Bronchial epithelial cell (primary cell): ENCODE results near the gene STXBP1. TPM values are rescaled to one million over a fixed set of nuclear protein-coding genes. Genes with fewer than 3 reads are reported as not detected.

Source experiments
- DNase-seq: peaks from one replicate; pipeline ENCODE4 v3.0.0-alpha.2; 2010; ENCODE audit warnings: low read depth
- FAIRE-seq: peaks from 2 replicates; lab custom pipeline; 2011; peaks lifted over from hg19 to GRCh38; lab: Jason Lieb, UNC
- H3K27me3 ChIP-seq: 2 replicates; pipeline ENCODE4 v1.5.1; 2011; ENCODE audit warnings: low read length; ENCODE audit not compliant: control insufficient read depth, insufficient read depth
- H3K36me3 ChIP-seq: 2 replicates; pipeline ENCODE4 v1.5.1; 2011; ENCODE audit warnings: low read length; ENCODE audit not compliant: control insufficient read depth, insufficient read depth
- H3K4me3 ChIP-seq: 2 replicates; pipeline ENCODE4 v1.5.1; 2011; ENCODE audit warnings: mild to moderate bottlenecking, low read depth, low read length, control low read depth
- total RNA-seq: library from RNA; depleted of rRNA; stranded (reverse); fragments of >200 nt; gene quantifications from 2 replicates; pipeline ENCODE4 v1.2.1, GENCODE V29; 2014
- TF ChIP-seq, protein P1 (sequence below): IDR thresholded peaks from 2 replicates; pipeline ENCODE4 v1.5.1; 2011; ENCODE audit warnings: mild to moderate bottlenecking, moderate library complexity, low read length, control low read depth, inconsistent platforms; ENCODE audit not compliant: insufficient read depth, severe bottlenecking

Gene STXBP1
- total RNA-seq, 1 donor from 2014 or later, result 17.1 TPM

DNA sequence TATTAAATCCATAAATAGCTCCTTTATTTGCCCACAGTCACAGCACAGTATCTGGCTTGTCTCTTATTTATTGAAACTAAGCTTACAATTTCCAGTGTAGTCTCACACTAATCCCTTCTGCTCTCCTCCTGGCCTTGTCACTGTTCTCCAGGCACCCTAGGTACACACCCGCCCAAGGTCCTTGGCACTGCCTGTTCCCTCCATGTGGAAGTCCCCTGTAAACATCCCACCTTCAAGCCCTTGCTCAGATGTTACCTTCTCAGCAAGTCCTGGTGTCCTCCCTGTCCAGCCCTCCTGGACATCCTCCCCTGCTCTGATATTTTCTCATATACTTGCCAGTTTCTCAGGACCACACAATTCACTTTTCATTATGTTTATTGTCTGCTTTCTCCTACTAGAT is 50.5 kb downstream of the STXBP1 start:
- no peaks in the 10 kb centered on the region for H3K27me3 ChIP-seq
- FAIRE-seq (no peak), DNase-seq (no peak)
- TF ChIP-seq, protein P1, sequence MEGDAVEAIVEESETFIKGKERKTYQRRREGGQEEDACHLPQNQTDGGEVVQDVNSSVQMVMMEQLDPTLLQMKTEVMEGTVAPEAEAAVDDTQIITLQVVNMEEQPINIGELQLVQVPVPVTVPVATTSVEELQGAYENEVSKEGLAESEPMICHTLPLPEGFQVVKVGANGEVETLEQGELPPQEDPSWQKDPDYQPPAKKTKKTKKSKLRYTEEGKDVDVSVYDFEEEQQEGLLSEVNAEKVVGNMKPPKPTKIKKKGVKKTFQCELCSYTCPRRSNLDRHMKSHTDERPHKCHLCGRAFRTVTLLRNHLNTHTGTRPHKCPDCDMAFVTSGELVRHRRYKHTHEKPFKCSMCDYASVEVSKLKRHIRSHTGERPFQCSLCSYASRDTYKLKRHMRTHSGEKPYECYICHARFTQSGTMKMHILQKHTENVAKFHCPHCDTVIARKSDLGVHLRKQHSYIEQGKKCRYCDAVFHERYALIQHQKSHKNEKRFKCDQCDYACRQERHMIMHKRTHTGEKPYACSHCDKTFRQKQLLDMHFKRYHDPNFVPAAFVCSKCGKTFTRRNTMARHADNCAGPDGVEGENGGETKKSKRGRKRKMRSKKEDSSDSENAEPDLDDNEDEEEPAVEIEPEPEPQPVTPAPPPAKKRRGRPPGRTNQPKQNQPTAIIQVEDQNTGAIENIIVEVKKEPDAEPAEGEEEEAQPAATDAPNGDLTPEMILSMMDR, result no peak
- peaks cover 4% of the 10 kb centered on the region for H3K36me3 ChIP-seq
- no peak overlapping the region for H3K4me3 ChIP-seq

DNA sequence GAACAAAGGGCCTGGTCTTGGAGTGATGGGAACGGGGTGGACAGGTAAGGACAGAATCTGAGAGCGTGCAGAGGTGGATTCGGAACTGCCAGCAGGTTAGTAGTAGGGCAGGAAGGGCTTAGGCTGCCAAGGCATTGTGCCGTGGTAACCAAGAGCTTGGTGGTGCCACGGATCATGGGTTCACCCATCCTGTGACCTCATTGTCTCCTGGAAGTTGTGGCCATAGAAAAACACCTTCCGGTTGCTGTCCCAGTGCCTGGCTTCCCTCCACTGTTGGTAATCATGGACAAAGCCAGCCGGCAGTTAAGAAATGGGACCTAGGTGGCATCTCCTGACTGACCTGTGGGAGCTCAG is 52.2 kb downstream of the STXBP1 start:
- FAIRE-seq (peak; percentile 32), DNase-seq (no peak)
- no peaks in the 10 kb centered on the region for H3K27me3 ChIP-seq
- no peak overlapping the region for H3K4me3 ChIP-seq
- H3K36me3 ChIP-seq, result peaks cover 8% of the 10 kb centered on the region
- TF ChIP-seq, protein P1, result no peak

DNA sequence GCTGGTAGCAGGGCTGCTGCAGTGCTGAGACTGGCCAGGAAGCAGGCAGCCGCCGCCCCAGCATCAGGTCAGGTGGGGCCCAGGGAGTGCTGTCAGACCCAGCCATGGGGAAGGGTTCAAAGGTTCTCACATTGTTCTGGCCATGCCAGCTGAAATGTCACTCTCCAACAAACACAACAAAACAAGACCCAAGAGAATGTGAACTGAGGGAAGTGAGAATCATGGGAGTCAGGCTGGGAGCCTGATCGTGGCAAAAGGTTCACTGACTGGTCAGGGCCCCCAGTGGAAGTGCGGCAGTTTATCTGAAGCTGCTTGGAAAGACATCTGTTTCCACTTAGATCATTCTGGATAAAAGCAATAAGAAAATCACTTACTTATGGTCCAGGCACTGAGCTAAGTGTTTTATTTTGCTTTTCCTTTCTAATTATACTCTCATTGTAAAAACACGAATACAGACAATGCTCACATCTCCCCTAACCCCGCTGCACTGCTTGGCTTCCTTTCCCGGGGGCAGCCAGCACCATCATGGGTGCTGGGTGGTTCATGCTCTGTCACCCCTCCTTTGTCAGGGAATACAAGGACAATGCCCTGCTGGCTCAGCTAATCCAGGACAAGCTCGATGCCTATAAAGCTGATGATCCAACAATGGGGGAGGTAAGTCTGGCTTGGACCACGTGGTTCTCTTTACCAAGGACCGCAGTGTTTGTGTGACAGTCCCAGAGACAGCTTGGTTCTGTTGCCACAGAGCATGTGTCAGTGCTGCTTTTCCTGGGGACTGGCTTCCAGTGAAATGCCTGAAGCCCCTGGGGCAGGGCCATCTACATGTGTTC is 52.8 kb downstream of the STXBP1 start:
- Histone ChIP-seq H3K36me3 (peaks cover 8% of the 10 kb centered on the region), H3K27me3 (no peaks in the 10 kb centered on the region), H3K4me3 (no peak overlapping the region)
- FAIRE-seq, result peak; percentile 79
- no peak for DNase-seq
- TF ChIP-seq, protein P1, result no peak

DNA sequence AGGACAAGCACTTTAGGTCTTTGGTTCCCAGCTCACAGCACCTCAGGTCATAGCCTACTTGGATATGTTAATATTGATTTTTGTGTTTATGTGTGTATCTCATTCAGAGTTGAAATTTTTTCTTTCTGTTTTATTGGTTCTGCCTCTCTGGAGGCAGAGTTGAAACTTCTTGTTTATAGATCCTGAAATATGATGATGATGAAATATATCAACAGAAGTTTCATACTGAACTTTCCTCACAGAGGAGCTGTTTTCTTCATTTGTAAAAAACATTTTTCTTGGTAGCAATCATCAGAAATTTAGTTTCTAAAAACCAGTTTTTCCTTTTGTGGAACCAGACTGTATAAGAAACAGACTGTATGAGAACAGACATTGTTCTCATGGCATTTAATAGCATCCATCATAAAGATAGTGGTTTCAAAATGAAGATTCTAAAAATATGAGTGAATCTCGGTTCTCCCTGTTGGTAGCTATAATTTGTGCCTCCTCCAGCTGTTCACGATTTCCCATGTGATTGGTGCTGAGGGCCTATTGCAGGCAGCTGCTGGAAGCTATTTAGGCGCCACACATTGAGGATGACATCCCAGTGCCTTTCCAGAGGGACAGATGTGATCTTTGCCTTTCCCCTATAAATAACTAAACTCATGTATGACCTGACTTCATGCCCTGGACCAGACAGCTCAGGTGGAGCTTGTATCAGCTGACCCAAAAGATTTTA is 55.2 kb downstream of the STXBP1 start:
- FAIRE-seq, result no peak
- no peak overlapping the region for H3K4me3 ChIP-seq
- H3K27me3 ChIP-seq, result no peaks in the 10 kb centered on the region
- no peak for DNase-seq
- peaks cover 9% of the 10 kb centered on the region for H3K36me3 ChIP-seq
- TF ChIP-seq, protein P1, result no peak

DNA sequence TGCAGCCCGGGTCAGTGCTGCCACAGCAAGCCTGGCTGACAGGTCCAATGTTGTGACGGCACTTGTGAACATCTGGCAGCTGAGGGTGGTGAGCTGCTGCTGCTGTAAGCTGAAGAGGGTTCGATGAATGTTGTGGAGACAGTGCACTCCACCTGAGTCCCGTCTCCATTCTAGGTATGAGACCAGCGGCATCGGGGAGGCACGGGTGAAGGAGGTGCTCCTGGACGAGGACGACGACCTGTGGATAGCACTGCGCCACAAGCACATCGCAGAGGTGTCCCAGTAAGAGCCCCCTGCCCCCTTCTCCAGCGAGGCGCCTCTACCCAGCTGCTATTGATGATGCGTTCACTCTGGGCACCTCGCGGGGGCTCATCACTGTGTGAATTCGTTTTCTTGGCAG is 55.8 kb downstream of the STXBP1 start:
- H3K27me3 ChIP-seq, result no peaks in the 10 kb centered on the region
- no peak for DNase-seq
- no peak overlapping the region for H3K4me3 ChIP-seq
- peaks cover 9% of the 10 kb centered on the region for H3K36me3 ChIP-seq
- TF ChIP-seq, protein P1, result no peak
- FAIRE-seq, result no peak
